K562 (cell line): ENCODE measurements around the gene SEMA6C. TPM values are rescaled to one million over a fixed set of nuclear protein-coding genes. Genes with fewer than 3 reads are reported as not detected.

Experiments
- CUX1 ChIP-seq: fragments of 200-800 bp; sonication (Bioruptor generic); IDR thresholded peaks from 2 replicates; pipeline ENCODE4 v1.6.1; 2016; ENCODE audit warnings: missing genetic modification characterization, missing compliant biosample characterization
- MYNN ChIP-seq, 2 experiments: sonication (generic); formaldehyde crosslinking in 1 of 2; IDR thresholded peaks; 2 replicates each; pipeline versions ENCODE4 v1.5.0 to v1.6.1; 2016 to 2020; ENCODE audit warnings: antibody characterized with exemption in 1 of 2, missing genetic modification reagents in 1 of 2
- PHB2 ChIP-seq: fragments of 450-650 bp; IDR thresholded peaks from 2 replicates; pipeline ENCODE4 v1.6.1; 2017; ENCODE audit warnings: low read depth
- RREB1 ChIP-seq: fragments of 250-450 bp; sonication (Bioruptor Pico); IDR thresholded peaks from 2 replicates; pipeline ENCODE4 v1.4.0; 2020
- TAF7 ChIP-seq: fragments of 450-650 bp; IDR thresholded peaks from 2 replicates; pipeline ENCODE4 v1.6.1; 2016; ENCODE audit warnings: missing genetic modification characterization, missing compliant biosample characterization
- TRIM25 ChIP-seq: fragments of 450-650 bp; IDR thresholded peaks from 2 replicates; pipeline ENCODE4 v1.7.0; 2016; ENCODE audit warnings: borderline replicate concordance
- ZNF134 ChIP-seq: fragments of 250-450 bp; sonication (Bioruptor Pico); conservative IDR thresholded peaks from 2 replicates; pipeline ENCODE4 v1.4.0; 2020
- ZNF609 ChIP-seq: sonication (generic); formaldehyde crosslinking; IDR thresholded peaks from 2 replicates; pipeline ENCODE4 v1.8.1; 2023; ENCODE audit warnings: missing genetic modification reagents, mild to moderate bottlenecking, borderline replicate concordance
- ZNF79 ChIP-seq: fragments of 250-450 bp; sonication (Bioruptor Pico); IDR thresholded peaks from 2 replicates; pipeline ENCODE4 v1.4.0; 2020; ENCODE audit warnings: low read depth, mild to moderate bottlenecking, moderate library complexity
- polyA plus RNA-seq, 8 experiments: library from polyadenylated mRNA; depleted of rRNA in 4 of 8; stranded (reverse) in 5 of 8; unstranded in 3 of 8; fragments of >200 nt; fragmentation: Nextera tagmentation in 2 of 8; fragmentation: Illumina TruSeq in 1 of 8; extraction: Ambion mirVana in 2 of 8; extraction: Trizol in 1 of 8; gene quantifications; 2 replicates each; pipeline versions ENCODE4 v1.2.1 to v1.2.3, GENCODE V29; 2011 to 2014; ENCODE audit warnings: inconsistent platforms in 1 of 8, missing spikeins in 1 of 8
- total RNA-seq, 7 experiments: library from RNA; depleted of rRNA in 6 of 7; stranded (reverse); fragments of >200 nt in 6 of 7; fragmentation: Illumina TruSeq in 2 of 7; extraction: Trizol in 2 of 7; gene quantifications; 2 replicates each; pipeline versions ENCODE4 v1.2.1 to v1.2.3, GENCODE V29; 2011 to 2021; ENCODE audit warnings: low replicate concordance in 1 of 7

SEMA6C gene
- total and polyA plus RNA-seq, 9 of the 15 experiments (the other 6 are each of a cell fraction or from before 2014, with no cell fraction given): 0.03 to 4.6 (median 0.95) TPM

- no peak for TF ChIP-seq RREB1 (CRISPR knock-in tag)
- TF ChIP-seq TAF7 (tag): peak; percentile 47; the same call in 1 of the 2 replicates
- TF ChIP-seq MYNN (IDR thresholded peaks at IDR 0.05): no peak
- TF ChIP-seq MYNN (CRISPR knock-in tag; IDR thresholded peaks at IDR 0.05): no peak
- TF ChIP-seq ZNF134 (CRISPR knock-in tag): no peak
- no peak for TF ChIP-seq PHB2
- TF ChIP-seq TRIM25: peak; percentile 48; the same call in 1 of the 2 replicates
- 0 out of 2 replicates have a peak, but pooled peaks have one; percentile 66 for TF ChIP-seq ZNF79 (CRISPR knock-in tag)
- TF ChIP-seq ZNF609 (CRISPR knock-in tag): no peak
- TF ChIP-seq CUX1: 0 out of 2 replicates have a peak, but pooled peaks have one; percentile 18
These were observed 18.9 kb upstream of the SEMA6C start (continued) for GRCh38 chr1:151165281-151165737.
